Fibroblast of skin of scalp (primary cell): ENCODE results near the gene RUFY3. TPM values are rescaled to one million over a fixed set of nuclear protein-coding genes. Genes with fewer than 3 reads are reported as not detected.
"Not testable (repeated sequence)": the region's sequence is repeated elsewhere in the genome, so short reads cannot be mapped to it uniquely, and the experiment has no call there.

Source experiments
- DNase-seq: peaks from one replicate; pipeline ENCODE4 v3.0.0-alpha.2; 2013
- polyA plus RNA-seq, 2 experiments: library from polyadenylated mRNA; unstranded; fragments of 120-200 nt; gene quantifications; one replicate each; pipeline ENCODE4 v1.2.1, GENCODE V29; 2013; ENCODE audit not compliant: insufficient read length in 2 of 2

The RUFY3 gene
- 31.4 TPM for polyA plus RNA-seq (2013, experiment 1 of 2; ENCODE audit: insufficient read length)
- polyA plus RNA-seq (2013, experiment 2 of 2; ENCODE audit: insufficient read length) = 31.8 TPM

- DNase-seq = peak; percentile 93
Measured at GRCh38 chr4:70721747-70722146, at the start of gene RUFY3. RUFY3 (plus strand) TSS chr4:70721964; CDS start chr4:70722574, 610 bp downstream.

- no peak for DNase-seq
Measured at GRCh38 chr4:70674191-70674590, 47.6 kb upstream of the RUFY3 start.

GRCh38 chr4:70674731-70675130 is 47.0 kb upstream of the RUFY3 start:
- DNase-seq = no peak

- no peak for DNase-seq
Measured at GRCh38 chr4:70676554-70677090, 45.1 kb upstream of the RUFY3 start.

- DNase-seq = no peak
Measured at GRCh38 chr4:70678383-70678999, 43.3 kb upstream of the RUFY3 start.

GRCh38 chr4:70680934-70681333 is 40.8 kb upstream of the RUFY3 start:
- no peak for DNase-seq

GRCh38 chr4:70681704-70682103 is 40.1 kb upstream of the RUFY3 start:
- no peak for DNase-seq

GRCh38 chr4:70682142-70682541 is 39.6 kb upstream of the RUFY3 start:
- DNase-seq = not testable (repeated sequence)

GRCh38 chr4:70687392-70687791 is 34.4 kb upstream of the RUFY3 start:
- no peak for DNase-seq

GRCh38 chr4:70687821-70688794 is 33.7 kb upstream of the RUFY3 start, which contains the start of gene UTP3:
UTP3 (plus strand) TSS chr4:70688532; CDS start chr4:70688678, 146 bp downstream.
- DNase-seq = peak; percentile 100

- DNase-seq = no peak
Measured at GRCh38 chr4:70688795-70689231, 33.0 kb upstream of the RUFY3 start.

GRCh38 chr4:70691661-70692060 is 30.1 kb upstream of the RUFY3 start:
- no peak for DNase-seq

- DNase-seq = not testable (repeated sequence)
Measured at GRCh38 chr4:70694633-70695032, 27.1 kb upstream of the RUFY3 start.

- DNase-seq = not testable (repeated sequence)
Measured at GRCh38 chr4:70698435-70698834, 23.3 kb upstream of the RUFY3 start.

- DNase-seq = no peak
Measured at GRCh38 chr4:70700712-70701111, 21.1 kb upstream of the RUFY3 start.

GRCh38 chr4:70701271-70701670 is 20.5 kb upstream of the RUFY3 start:
- DNase-seq = no peak

GRCh38 chr4:70702592-70702991 is 19.2 kb upstream of the RUFY3 start:
- not testable (repeated sequence) for DNase-seq

GRCh38 chr4:70703619-70704214 is 18.0 kb upstream of the RUFY3 start:
- DNase-seq = peak; percentile 5

- DNase-seq = peak; percentile 80
Measured at GRCh38 chr4:70704215-70704930, 17.4 kb upstream of the RUFY3 start.

GRCh38 chr4:70704931-70705182 is 16.9 kb upstream of the RUFY3 start:
- no peak for DNase-seq

GRCh38 chr4:70705183-70706043 is 16.4 kb upstream of the RUFY3 start:
- DNase-seq = peak; percentile 71
